DOHH2 (cell line): ENCODE data around the gene DEFB131B.

ENCODE experiments used
- EZH2phosphoT487 ChIP-seq: fragments of 200-600 bp; sonication (generic); IDR thresholded peaks from 2 replicates; pipeline ENCODE4 v1.6.1; 2017; ENCODE audit warnings: borderline replicate concordance, mild to moderate bottlenecking, antibody characterized with exemption, low read length, moderate library complexity, mixed read lengths
- TF ChIP-seq, protein P1 (sequence below): fragments of 200-600 bp; sonication (generic); IDR thresholded peaks from one replicate; pipeline ENCODE4 v1.5.1; 2014; ENCODE audit warnings: antibody characterized with exemption, mild to moderate bottlenecking, low read depth, low read length; ENCODE audit not compliant: poor library complexity, severe bottlenecking

DNA sequence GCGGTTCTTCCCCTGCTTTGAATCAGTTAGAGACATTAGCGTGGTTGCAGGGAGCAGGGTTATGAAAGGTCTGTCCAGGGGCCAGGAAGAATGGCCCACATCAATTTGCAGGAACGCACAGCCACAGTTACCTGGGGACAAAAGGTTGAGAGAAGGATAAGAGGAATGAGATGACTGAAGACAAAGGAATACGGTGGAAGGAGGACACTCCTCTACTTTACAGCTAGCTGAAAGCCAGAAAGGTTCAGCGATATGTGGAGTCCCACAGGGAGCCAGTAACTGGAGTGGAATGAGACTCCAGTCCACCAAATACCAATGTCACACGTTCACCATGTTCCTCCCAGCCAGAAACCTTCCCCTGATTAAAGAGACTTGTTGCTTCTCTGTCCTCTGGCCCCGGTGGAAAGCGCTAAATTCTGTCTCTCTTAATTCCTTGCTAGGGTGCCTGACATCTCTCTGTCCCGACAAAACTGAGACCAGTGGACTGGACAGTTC, 39.4 kb downstream of the DEFB131B start:
- no peak for TF ChIP-seq EZH2phosphoT487
- TF ChIP-seq, protein P1, sequence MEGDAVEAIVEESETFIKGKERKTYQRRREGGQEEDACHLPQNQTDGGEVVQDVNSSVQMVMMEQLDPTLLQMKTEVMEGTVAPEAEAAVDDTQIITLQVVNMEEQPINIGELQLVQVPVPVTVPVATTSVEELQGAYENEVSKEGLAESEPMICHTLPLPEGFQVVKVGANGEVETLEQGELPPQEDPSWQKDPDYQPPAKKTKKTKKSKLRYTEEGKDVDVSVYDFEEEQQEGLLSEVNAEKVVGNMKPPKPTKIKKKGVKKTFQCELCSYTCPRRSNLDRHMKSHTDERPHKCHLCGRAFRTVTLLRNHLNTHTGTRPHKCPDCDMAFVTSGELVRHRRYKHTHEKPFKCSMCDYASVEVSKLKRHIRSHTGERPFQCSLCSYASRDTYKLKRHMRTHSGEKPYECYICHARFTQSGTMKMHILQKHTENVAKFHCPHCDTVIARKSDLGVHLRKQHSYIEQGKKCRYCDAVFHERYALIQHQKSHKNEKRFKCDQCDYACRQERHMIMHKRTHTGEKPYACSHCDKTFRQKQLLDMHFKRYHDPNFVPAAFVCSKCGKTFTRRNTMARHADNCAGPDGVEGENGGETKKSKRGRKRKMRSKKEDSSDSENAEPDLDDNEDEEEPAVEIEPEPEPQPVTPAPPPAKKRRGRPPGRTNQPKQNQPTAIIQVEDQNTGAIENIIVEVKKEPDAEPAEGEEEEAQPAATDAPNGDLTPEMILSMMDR, result no peak
